Measurements from ENCODE around the gene ARHGAP6.
"Not testable (repeated sequence)": the region's sequence is repeated elsewhere in the genome, so short reads cannot be mapped to it uniquely, and the experiment has no call there.

Gene ARHGAP6

GRCh38 chrX:11371106-11371505, 294.6 kb downstream of the ARHGAP6 start:
- DNase-seq (ENCODE audit: low read depth): no peak
- in situ Hi-C loops (cut with HindIII; ENCODE audit: low sequenced_read_pairs): no loop called here
- H3K4me3 ChIP-seq (ENCODE audit: low read depth, low read length): no peak overlapping the region
- no peak for TF ChIP-seq CTCF (IDR thresholded peaks at IDR 0.05; ENCODE audit: low read depth, low read length, missing control alignments)

GRCh38 chrX:11367609-11368430, 297.9 kb downstream of the ARHGAP6 start:
- DNase-seq (ENCODE audit: low read depth): no peak
- in situ Hi-C loops (cut with HindIII; ENCODE audit: low sequenced_read_pairs): no loop called here
- no peak overlapping the region for H3K4me3 ChIP-seq (ENCODE audit: low read depth, low read length)
- TF ChIP-seq CTCF (IDR thresholded peaks at IDR 0.05; ENCODE audit: low read depth, low read length, missing control alignments): no peak

- no peak for TF ChIP-seq CTCF (IDR thresholded peaks at IDR 0.05; ENCODE audit: low read depth, low read length, missing control alignments)
- H3K4me3 ChIP-seq (ENCODE audit: low read depth, low read length): no peak overlapping the region
- DNase-seq (ENCODE audit: low read depth): no peak
- in situ Hi-C loops (cut with HindIII; ENCODE audit: low sequenced_read_pairs): no loop called here
These were observed 298.6 kb downstream of the ARHGAP6 start for GRCh38 chrX:11366998-11367595.

- H3K4me3 ChIP-seq (ENCODE audit: low read depth, low read length): no peak overlapping the region
- TF ChIP-seq CTCF (IDR thresholded peaks at IDR 0.05; ENCODE audit: low read depth, low read length, missing control alignments): no peak
- DNase-seq (ENCODE audit: low read depth): no peak
- in situ Hi-C loops (cut with HindIII; ENCODE audit: low sequenced_read_pairs): no loop called here
These were observed 300.3 kb downstream of the ARHGAP6 start for GRCh38 chrX:11365426-11365825.

- no peak overlapping the region for H3K4me3 ChIP-seq (ENCODE audit: low read depth, low read length)
- no peak for TF ChIP-seq CTCF (IDR thresholded peaks at IDR 0.05; ENCODE audit: low read depth, low read length, missing control alignments)
- in situ Hi-C loops (cut with HindIII; ENCODE audit: low sequenced_read_pairs): no loop called here
- DNase-seq (ENCODE audit: low read depth): no peak
These were observed 300.9 kb downstream of the ARHGAP6 start for GRCh38 chrX:11364835-11365234.

GRCh38 chrX:11363825-11364224, 301.9 kb downstream of the ARHGAP6 start:
- H3K4me3 ChIP-seq (ENCODE audit: low read depth, low read length); DNase-seq (ENCODE audit: low read depth); in situ Hi-C loops (cut with HindIII; ENCODE audit: low sequenced_read_pairs): not testable (repeated sequence)

GRCh38 chrX:11363069-11363594, 302.6 kb downstream of the ARHGAP6 start:
- in situ Hi-C loops (cut with HindIII; ENCODE audit: low sequenced_read_pairs): no loop called here
- no peak for DNase-seq (ENCODE audit: low read depth)
- no peak for TF ChIP-seq CTCF (IDR thresholded peaks at IDR 0.05; ENCODE audit: low read depth, low read length, missing control alignments)
- H3K4me3 ChIP-seq (ENCODE audit: low read depth, low read length): no peak overlapping the region

- H3K4me3 ChIP-seq (ENCODE audit: low read depth, low read length); DNase-seq (ENCODE audit: low read depth); in situ Hi-C loops (cut with HindIII; ENCODE audit: low sequenced_read_pairs): not testable (repeated sequence)
These were observed 304.1 kb downstream of the ARHGAP6 start for GRCh38 chrX:11361666-11362065.

GRCh38 chrX:11355944-11356343, 309.8 kb downstream of the ARHGAP6 start:
- H3K4me3 ChIP-seq (ENCODE audit: low read depth, low read length); DNase-seq (ENCODE audit: low read depth); in situ Hi-C loops (cut with HindIII; ENCODE audit: low sequenced_read_pairs): not testable (repeated sequence)
